Effector CD8-positive, alpha-beta T cell (primary cell): Measurements from ENCODE around the gene NPHP3.

ENCODE experiments used
- DNase-seq: peaks from one replicate; lab custom pipeline; 2025; lab: John Stamatoyannopoulos, UW

NPHP3 gene

GRCh38 chr3:132703733-132704132, 18.5 kb downstream of the NPHP3 start:
- no peak for DNase-seq

GRCh38 chr3:132695422-132695821, 26.8 kb downstream of the NPHP3 start:
- no peak for DNase-seq

GRCh38 chr3:132694991-132695390, 27.2 kb downstream of the NPHP3 start:
- DNase-seq: no peak

GRCh38 chr3:132690040-132690439, 32.2 kb downstream of the NPHP3 start:
- DNase-seq: no peak

GRCh38 chr3:132682201-132682600, 40.0 kb downstream of the NPHP3 start:
- DNase-seq: no peak

GRCh38 chr3:132681421-132681820, 40.8 kb downstream of the NPHP3 start:
- no peak for DNase-seq

GRCh38 chr3:132679911-132680310, 42.3 kb downstream of the NPHP3 start:
- no peak for DNase-seq

GRCh38 chr3:132675408-132675807, 46.8 kb downstream of the NPHP3 start:
- no peak for DNase-seq

- DNase-seq: no peak
These were observed 52.9 kb downstream of the NPHP3 start for GRCh38 chr3:132669256-132669777.

- DNase-seq: no peak
These were observed 56.9 kb downstream of the NPHP3 start for GRCh38 chr3:132665230-132665745.

GRCh38 chr3:132662212-132662611, 60.0 kb downstream of the NPHP3 start:
- no peak for DNase-seq

GRCh38 chr3:132661101-132661500, 61.1 kb downstream of the NPHP3 start:
- no peak for DNase-seq

- no peak for DNase-seq
These were observed 61.5 kb downstream of the NPHP3 start for GRCh38 chr3:132660811-132661070.

- DNase-seq: peak; percentile 38
These were observed 62.0 kb downstream of the NPHP3 start, which contains the start of gene UBA5 for GRCh38 chr3:132660052-132660810. Gene UBA5 (plus strand): TSS chr3:132660329. CDS start chr3:132660538, 209 bp downstream.

- DNase-seq: peak; percentile 15
These were observed 62.7 kb downstream of the NPHP3 start, which contains the start of gene ACAD11 for GRCh38 chr3:132659365-132660051. Gene ACAD11 (minus strand): TSS chr3:132659809. CDS start chr3:132659751, 58 bp downstream.

- DNase-seq: no peak
These were observed 63.2 kb downstream of the NPHP3 start for GRCh38 chr3:132659000-132659364.

- no peak for DNase-seq
These were observed 64.1 kb downstream of the NPHP3 start for GRCh38 chr3:132657869-132658747.

GRCh38 chr3:132655471-132655870, 66.7 kb downstream of the NPHP3 start:
- DNase-seq: no peak

- DNase-seq: no peak
These were observed 67.5 kb downstream of the NPHP3 start for GRCh38 chr3:132654721-132655120.

- DNase-seq: no peak
These were observed 68.0 kb downstream of the NPHP3 start for GRCh38 chr3:132654190-132654589.

GRCh38 chr3:132652640-132653270, 69.5 kb downstream of the NPHP3 start:
- DNase-seq: no peak

GRCh38 chr3:132650153-132650552, 72.1 kb downstream of the NPHP3 start:
- no peak for DNase-seq
